Neural cell (in vitro differentiated cells): ENCODE data around the gene C19orf67. TPM values are rescaled to one million over a fixed set of nuclear protein-coding genes. Genes with fewer than 3 reads are reported as not detected.

Experiments
- H2AFZ ChIP-seq: fragments of 200-600, 300-800 bp; sonication (generic), shearing (Covaris generic); 2 replicates; pipeline ENCODE4 v1.6.0; 2014; ENCODE audit warnings: low read depth, mild to moderate bottlenecking, antibody characterized with exemption, low read length, moderate library complexity
- H3F3A ChIP-seq: fragments of 200-600 bp; shearing (Covaris generic); 2 replicates; pipeline ENCODE4 v1.6.1; 2016; ENCODE audit warnings: mild to moderate bottlenecking, moderate library complexity, mixed read lengths, antibody characterized with exemption, low read length; ENCODE audit not compliant: insufficient read depth, poor library complexity, severe bottlenecking
- H3K27ac ChIP-seq: fragments of 200-600, 300-800 bp; sonication (generic), shearing (Covaris generic); 2 replicates; pipeline ENCODE4 v1.5.1; 2014; ENCODE audit warnings: mild to moderate bottlenecking, low read length, moderate library complexity
- H3K27me3 ChIP-seq: fragments of 300-800, 200-600 bp; sonication (generic), shearing (Covaris generic); 2 replicates; pipeline ENCODE4 v1.6.0; 2014; ENCODE audit warnings: mild to moderate bottlenecking, low read depth, low read length, moderate library complexity; ENCODE audit not compliant: insufficient read depth
- H3K36me3 ChIP-seq: fragments of 300-800, 200-600 bp; sonication (generic), shearing (Covaris generic); 2 replicates; pipeline ENCODE4 v1.5.1; 2014; ENCODE audit warnings: mild to moderate bottlenecking, antibody characterized with exemption, low read length, moderate library complexity; ENCODE audit not compliant: insufficient read depth
- H3K4me2 ChIP-seq: fragments of 300-800, 200-600 bp; sonication (generic), shearing (Covaris generic); 2 replicates; pipeline ENCODE4 v1.6.0; 2014; ENCODE audit warnings: mild to moderate bottlenecking, low read length
- H3K4me3 ChIP-seq: fragments of 300-800, 200-600 bp; sonication (generic), shearing (Covaris generic); 2 replicates; pipeline ENCODE4 v1.5.1; 2014; ENCODE audit warnings: mild to moderate bottlenecking, low read length, moderate library complexity
- H3K79me2 ChIP-seq: fragments of 200-600 bp; shearing (Covaris generic); replicated peaks from 2 replicates; pipeline ENCODE4 v1.6.0; 2014; ENCODE audit warnings: mild to moderate bottlenecking, low read length, moderate library complexity; ENCODE audit not compliant: insufficient read depth
- H3K9ac ChIP-seq: fragments of 300-800, 200-600 bp; sonication (generic), shearing (Covaris generic); 2 replicates; pipeline ENCODE4 v1.6.1; 2016; ENCODE audit warnings: mild to moderate bottlenecking, low read length, mixed read lengths
- H3K9me2 ChIP-seq: fragments of 200-600 bp; shearing (Covaris generic); 2 replicates; pipeline ENCODE4 v1.6.1; 2016; ENCODE audit warnings: mild to moderate bottlenecking, low read length, mixed read lengths; ENCODE audit not compliant: insufficient read depth
- H3K9me3 ChIP-seq: fragments of 200-600, 300-800 bp; sonication (generic), shearing (Covaris generic); 2 replicates; pipeline ENCODE4 v1.6.1; 2016; ENCODE audit warnings: mild to moderate bottlenecking, mixed run types, low read length, moderate library complexity, mixed read lengths
- H4K20me1 ChIP-seq: fragments of 200-600 bp; shearing (Covaris generic); 2 replicates; pipeline ENCODE4 v1.6.1; 2016; ENCODE audit warnings: mild to moderate bottlenecking, mixed run types; ENCODE audit not compliant: insufficient read depth
- EP300 ChIP-seq: fragments of 450-650 bp; conservative IDR thresholded peaks from 2 replicates; pipeline ENCODE4 v1.6.1; 2014; ENCODE audit warnings: antibody characterized with exemption, mild to moderate bottlenecking, moderate library complexity; ENCODE audit not compliant: poor library complexity, severe bottlenecking
- EZH2 ChIP-seq: fragments of 200-600, 300-800 bp; shearing (Covaris generic), sonication (generic); IDR thresholded peaks from 2 replicates; pipeline ENCODE4 v1.6.1; 2014; ENCODE audit warnings: antibody characterized with exemption, low read length, borderline replicate concordance, mild to moderate bottlenecking; ENCODE audit not compliant: insufficient read depth, poor library complexity, severe bottlenecking
- MXI1 ChIP-seq: fragments of 450-650 bp; conservative IDR thresholded peaks from 2 replicates; pipeline ENCODE4 v1.6.1; 2014; ENCODE audit warnings: antibody characterized with exemption, mild to moderate bottlenecking; ENCODE audit not compliant: poor library complexity, severe bottlenecking
- POLR2AphosphoS5 ChIP-seq: IDR thresholded peaks from 2 replicates; pipeline ENCODE4 v1.6.1; 2012
- RAD21 ChIP-seq: fragments of 450-650 bp; conservative IDR thresholded peaks from 2 replicates; pipeline ENCODE4 v1.6.1; 2014; ENCODE audit warnings: antibody characterized with exemption, mild to moderate bottlenecking, moderate library complexity
- SMC3 ChIP-seq: fragments of 450-650 bp; conservative IDR thresholded peaks from 2 replicates; pipeline ENCODE4 v1.6.1; 2014; ENCODE audit warnings: antibody characterized with exemption, mild to moderate bottlenecking, moderate library complexity; ENCODE audit not compliant: poor library complexity
- TAF1 ChIP-seq: IDR thresholded peaks from 2 replicates; pipeline ENCODE4 v1.6.1; 2012; ENCODE audit warnings: low read depth
- polyA plus RNA-seq: library from polyadenylated mRNA; depleted of rRNA; stranded (reverse); fragments of >200 nt; gene quantifications from 2 replicates; pipeline ENCODE4 v1.2.3, GENCODE V29; 2014
- TF ChIP-seq, protein P1 (sequence below): IDR thresholded peaks from 2 replicates; pipeline ENCODE4 v1.6.1; 2012; ENCODE audit warnings: borderline replicate concordance
- TF ChIP-seq, protein P2 (sequence below): fragments of 450-650 bp; IDR thresholded peaks from 2 replicates; pipeline ENCODE4 v1.5.1; 2014; ENCODE audit warnings: antibody characterized with exemption, mild to moderate bottlenecking, moderate library complexity; ENCODE audit not compliant: poor library complexity, severe bottlenecking

The C19orf67 gene
- polyA plus RNA-seq, 1 donor from 2014 or later, result not detected

DNA sequence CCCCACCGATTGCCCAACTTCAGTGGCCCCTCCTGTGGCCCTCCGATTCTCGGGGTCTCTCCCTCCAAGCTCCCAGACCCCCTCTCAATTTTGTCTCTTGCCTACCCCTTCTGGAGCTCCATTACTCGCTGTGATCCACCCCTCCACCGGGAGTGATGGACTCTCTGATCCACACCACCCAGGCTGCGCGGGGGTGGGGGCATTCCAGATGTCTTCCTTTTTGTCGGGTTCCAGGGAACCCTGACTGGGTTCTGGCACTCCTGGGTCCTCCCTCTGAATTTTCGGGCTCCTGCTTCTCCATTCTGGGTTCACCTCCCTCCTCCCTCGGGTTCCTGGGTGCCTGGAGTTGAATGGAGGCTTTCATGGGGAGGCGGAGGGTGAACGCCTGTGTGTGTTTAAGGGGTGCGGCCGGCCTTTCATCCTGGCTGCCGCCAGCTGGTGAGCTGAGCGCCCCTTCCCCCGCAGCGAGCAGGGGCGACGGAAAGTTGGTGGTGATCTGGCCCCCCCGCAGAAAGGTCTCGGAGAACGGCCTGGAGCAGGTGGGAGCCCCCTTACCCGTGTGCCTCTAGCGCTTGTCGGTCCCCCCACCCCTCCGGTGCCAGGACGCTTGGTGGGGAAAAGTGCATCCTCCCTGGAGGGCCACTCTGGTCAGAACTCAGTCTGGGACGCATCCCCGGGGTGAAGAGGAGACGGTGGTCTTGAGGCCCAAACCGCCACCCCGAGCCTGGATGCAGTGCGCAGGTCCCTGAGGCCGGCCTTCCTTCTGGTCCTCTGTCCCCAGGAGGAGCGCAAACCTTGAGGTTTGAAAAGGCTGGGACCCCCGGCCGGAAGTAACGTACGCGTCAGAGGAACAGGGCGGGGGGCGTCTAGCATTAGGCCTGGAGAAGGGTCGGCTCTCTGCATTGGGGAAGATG lies 11.4 kb downstream of the C19orf67 start:
- no peaks in the 10 kb centered on the region for H3K79me2 ChIP-seq
- no peaks in the 10 kb centered on the region for H4K20me1 ChIP-seq
- peak overlapping the region; percentile 69 for H3K9ac ChIP-seq
- H3K9me2 ChIP-seq, result no peaks in the 10 kb centered on the region
- no peaks in the 10 kb centered on the region for H3F3A ChIP-seq
- H3K36me3 ChIP-seq, result no peaks in the 10 kb centered on the region
- no peaks in the 10 kb centered on the region for H3K9me3 ChIP-seq
- H3K27ac ChIP-seq, result peak overlapping the region; percentile 53
- peaks cover 15% of the 10 kb centered on the region for H3K27me3 ChIP-seq
- no peak for TF ChIP-seq TAF1
- TF ChIP-seq, protein P1, sequence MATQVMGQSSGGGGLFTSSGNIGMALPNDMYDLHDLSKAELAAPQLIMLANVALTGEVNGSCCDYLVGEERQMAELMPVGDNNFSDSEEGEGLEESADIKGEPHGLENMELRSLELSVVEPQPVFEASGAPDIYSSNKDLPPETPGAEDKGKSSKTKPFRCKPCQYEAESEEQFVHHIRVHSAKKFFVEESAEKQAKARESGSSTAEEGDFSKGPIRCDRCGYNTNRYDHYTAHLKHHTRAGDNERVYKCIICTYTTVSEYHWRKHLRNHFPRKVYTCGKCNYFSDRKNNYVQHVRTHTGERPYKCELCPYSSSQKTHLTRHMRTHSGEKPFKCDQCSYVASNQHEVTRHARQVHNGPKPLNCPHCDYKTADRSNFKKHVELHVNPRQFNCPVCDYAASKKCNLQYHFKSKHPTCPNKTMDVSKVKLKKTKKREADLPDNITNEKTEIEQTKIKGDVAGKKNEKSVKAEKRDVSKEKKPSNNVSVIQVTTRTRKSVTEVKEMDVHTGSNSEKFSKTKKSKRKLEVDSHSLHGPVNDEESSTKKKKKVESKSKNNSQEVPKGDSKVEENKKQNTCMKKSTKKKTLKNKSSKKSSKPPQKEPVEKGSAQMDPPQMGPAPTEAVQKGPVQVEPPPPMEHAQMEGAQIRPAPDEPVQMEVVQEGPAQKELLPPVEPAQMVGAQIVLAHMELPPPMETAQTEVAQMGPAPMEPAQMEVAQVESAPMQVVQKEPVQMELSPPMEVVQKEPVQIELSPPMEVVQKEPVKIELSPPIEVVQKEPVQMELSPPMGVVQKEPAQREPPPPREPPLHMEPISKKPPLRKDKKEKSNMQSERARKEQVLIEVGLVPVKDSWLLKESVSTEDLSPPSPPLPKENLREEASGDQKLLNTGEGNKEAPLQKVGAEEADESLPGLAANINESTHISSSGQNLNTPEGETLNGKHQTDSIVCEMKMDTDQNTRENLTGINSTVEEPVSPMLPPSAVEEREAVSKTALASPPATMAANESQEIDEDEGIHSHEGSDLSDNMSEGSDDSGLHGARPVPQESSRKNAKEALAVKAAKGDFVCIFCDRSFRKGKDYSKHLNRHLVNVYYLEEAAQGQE, result no peak
- no peak for TF ChIP-seq MXI1
- no peak for TF ChIP-seq POLR2AphosphoS5
- TF ChIP-seq, protein P2, sequence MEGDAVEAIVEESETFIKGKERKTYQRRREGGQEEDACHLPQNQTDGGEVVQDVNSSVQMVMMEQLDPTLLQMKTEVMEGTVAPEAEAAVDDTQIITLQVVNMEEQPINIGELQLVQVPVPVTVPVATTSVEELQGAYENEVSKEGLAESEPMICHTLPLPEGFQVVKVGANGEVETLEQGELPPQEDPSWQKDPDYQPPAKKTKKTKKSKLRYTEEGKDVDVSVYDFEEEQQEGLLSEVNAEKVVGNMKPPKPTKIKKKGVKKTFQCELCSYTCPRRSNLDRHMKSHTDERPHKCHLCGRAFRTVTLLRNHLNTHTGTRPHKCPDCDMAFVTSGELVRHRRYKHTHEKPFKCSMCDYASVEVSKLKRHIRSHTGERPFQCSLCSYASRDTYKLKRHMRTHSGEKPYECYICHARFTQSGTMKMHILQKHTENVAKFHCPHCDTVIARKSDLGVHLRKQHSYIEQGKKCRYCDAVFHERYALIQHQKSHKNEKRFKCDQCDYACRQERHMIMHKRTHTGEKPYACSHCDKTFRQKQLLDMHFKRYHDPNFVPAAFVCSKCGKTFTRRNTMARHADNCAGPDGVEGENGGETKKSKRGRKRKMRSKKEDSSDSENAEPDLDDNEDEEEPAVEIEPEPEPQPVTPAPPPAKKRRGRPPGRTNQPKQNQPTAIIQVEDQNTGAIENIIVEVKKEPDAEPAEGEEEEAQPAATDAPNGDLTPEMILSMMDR, result no peak
- no peak for TF ChIP-seq EZH2
- H3K4me2 ChIP-seq, result peak overlapping the region; percentile 84
- H2AFZ ChIP-seq, result peak overlapping the region; percentile 60
- H3K4me3 ChIP-seq, result peak overlapping the region; percentile 87

DNA sequence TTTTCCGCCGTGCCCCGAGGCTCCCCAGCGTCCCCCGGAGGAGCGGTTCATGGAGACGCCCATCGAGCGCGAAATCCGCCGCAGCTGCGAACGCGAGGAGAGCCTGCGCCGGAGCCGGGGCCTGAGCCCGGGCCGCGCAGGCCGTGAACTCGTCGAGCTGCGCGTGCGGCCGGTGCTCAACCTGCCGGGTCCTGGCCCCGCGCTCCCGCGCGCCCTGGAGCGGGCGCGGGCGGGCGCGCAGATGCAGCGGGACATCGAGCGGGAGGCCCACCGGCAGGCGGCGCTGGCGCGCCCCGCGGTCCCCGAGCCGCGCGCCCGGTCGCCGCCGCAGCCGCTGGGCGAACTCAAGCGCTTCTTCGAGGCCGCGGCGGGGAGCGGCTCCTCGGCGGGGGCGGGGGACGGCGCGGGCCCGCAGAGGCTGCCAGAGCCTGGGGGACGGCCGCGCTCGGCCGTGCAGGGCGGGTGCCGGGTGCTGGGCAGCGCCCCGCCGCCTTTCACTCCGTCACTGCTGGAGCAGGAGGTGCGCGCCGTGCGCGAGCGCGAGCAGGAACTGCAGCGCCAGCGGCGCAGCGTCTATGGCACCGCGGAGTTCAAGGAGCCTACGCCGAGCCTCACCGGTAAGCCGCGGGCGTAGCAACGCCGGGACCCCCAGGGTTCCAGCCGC lies 12.2 kb downstream of the C19orf67 start:
- peak overlapping the region; percentile 60 for H2AFZ ChIP-seq

More for the DNA sequence above, 12.2 kb downstream of the C19orf67 start:
- Histone ChIP-seq H3K9me3 (no peaks in the 10 kb centered on the region), H3K27me3 (peaks cover 15% of the 10 kb centered on the region), H4K20me1 (no peaks in the 10 kb centered on the region), H3K27ac (peak overlapping the region; percentile 53), H3K36me3 (no peaks in the 10 kb centered on the region), H3F3A (no peaks in the 10 kb centered on the region), H3K4me2 (peak overlapping the region; percentile 84), H3K9me2 (no peaks in the 10 kb centered on the region), H3K4me3 (peak overlapping the region; percentile 87), H3K9ac (peak overlapping the region; percentile 69), H3K79me2 (no peaks in the 10 kb centered on the region)
- TF ChIP-seq RAD21, result no peak
- TF ChIP-seq, protein P2, result peak; percentile 84
- no peak for TF ChIP-seq EP300
- TF ChIP-seq EZH2, result no peak
- TF ChIP-seq TAF1, result peak; percentile 36
- TF ChIP-seq MXI1, result peak; percentile 69
- peak; percentile 22 for TF ChIP-seq POLR2AphosphoS5
- peak; percentile 65 for TF ChIP-seq SMC3
- TF ChIP-seq, protein P1, result peak; percentile 16
